Renal pelvis (tissue), 12 donors: ENCODE measurements around the gene CSTF2T. TPM values are rescaled to one million over a fixed set of nuclear protein-coding genes. Genes with fewer than 3 reads are reported as not detected.
A peak's percentile ranks its signal among the peaks of the same experiment; 100 is the strongest.

Experiments
- DNase-seq: peaks from one replicate; pipeline ENCODE4 v3.0.0-alpha.2; 2013
- long read RNA-seq, 16 experiments: transcript quantifications; one replicate each; lab custom pipeline, GENCODE V29; 2026
- polyA plus RNA-seq, 3 donors: library from polyadenylated mRNA; unstranded; fragments of 120-200 nt; gene quantifications; one replicate each; pipeline ENCODE4 v1.2.1, GENCODE V29; 2013; ENCODE audit not compliant: insufficient read length in 3 of 3

Gene CSTF2T
- 10 to 100 TPM; 40.9 to 42.8 (median 42.8) TPM for polyA plus RNA-seq
- long read RNA-seq, donor 1, full-length matches to known transcripts: 49 of 49 reads
- long read RNA-seq, donor 1, partial matches to known transcripts: 0 of 49 reads
- long read RNA-seq, donor 1, other reads (novel, unspliced or antisense): 0 of 49 reads
- long read RNA-seq, donor 2, full-length matches to known transcripts: 55 of 55 reads
- long read RNA-seq, donor 2, partial matches to known transcripts: 0 of 55 reads
- long read RNA-seq, donor 2, other reads (novel, unspliced or antisense): 0 of 55 reads
- long read RNA-seq, donor 3, full-length matches to known transcripts: 57 of 57 reads
- long read RNA-seq, donor 3, partial matches to known transcripts: 0 of 57 reads
- long read RNA-seq, donor 3, other reads (novel, unspliced or antisense): 0 of 57 reads
- long read RNA-seq, donor 4, full-length matches to known transcripts: 41 of 41 reads
- long read RNA-seq, donor 4, partial matches to known transcripts: 0 of 41 reads
- long read RNA-seq, donor 4, other reads (novel, unspliced or antisense): 0 of 41 reads
- long read RNA-seq, donor 5, full-length matches to known transcripts: 24 of 24 reads
- long read RNA-seq, donor 5, partial matches to known transcripts: 0 of 24 reads
- long read RNA-seq, donor 5, other reads (novel, unspliced or antisense): 0 of 24 reads
- long read RNA-seq, donor 6, full-length matches to known transcripts: 43 of 43 reads
- long read RNA-seq, donor 6, partial matches to known transcripts: 0 of 43 reads
- long read RNA-seq, donor 6, other reads (novel, unspliced or antisense): 0 of 43 reads
- long read RNA-seq, donor 7, full-length matches to known transcripts: 66 of 66 reads
- long read RNA-seq, donor 7, partial matches to known transcripts: 0 of 66 reads
- long read RNA-seq, donor 7, other reads (novel, unspliced or antisense): 0 of 66 reads
- long read RNA-seq, donor 8, full-length matches to known transcripts: 22 of 22 reads
- long read RNA-seq, donor 8, partial matches to known transcripts: 0 of 22 reads
- long read RNA-seq, donor 8, other reads (novel, unspliced or antisense): 0 of 22 reads
- long read RNA-seq, donor 9, full-length matches to known transcripts: 70 of 70 reads
- long read RNA-seq, donor 9, partial matches to known transcripts: 0 of 70 reads
- long read RNA-seq, donor 9, other reads (novel, unspliced or antisense): 0 of 70 reads
- long read RNA-seq, donor 10, full-length matches to known transcripts: 41 of 41 reads
- long read RNA-seq, donor 10, partial matches to known transcripts: 0 of 41 reads
- long read RNA-seq, donor 10, other reads (novel, unspliced or antisense): 0 of 41 reads
- long read RNA-seq, donor 11, full-length matches to known transcripts: 38 of 38 reads
- long read RNA-seq, donor 11, partial matches to known transcripts: 0 of 38 reads
- long read RNA-seq, donor 11, other reads (novel, unspliced or antisense): 0 of 38 reads
- long read RNA-seq, donor 12, full-length matches to known transcripts: 54 of 54 reads
- long read RNA-seq, donor 12, partial matches to known transcripts: 0 of 54 reads
- long read RNA-seq, donor 12, other reads (novel, unspliced or antisense): 0 of 54 reads
- long read RNA-seq, donor 13, full-length matches to known transcripts: 42 of 42 reads
- long read RNA-seq, donor 13, partial matches to known transcripts: 0 of 42 reads
- long read RNA-seq, donor 13, other reads (novel, unspliced or antisense): 0 of 42 reads
- long read RNA-seq, donor 14: 0 reads
- long read RNA-seq, donor 15, full-length matches to known transcripts: 53 of 53 reads
- long read RNA-seq, donor 15, partial matches to known transcripts: 0 of 53 reads
- long read RNA-seq, donor 15, other reads (novel, unspliced or antisense): 0 of 53 reads
- long read RNA-seq, donor 16, full-length matches to known transcripts: 72 of 72 reads
- long read RNA-seq, donor 16, partial matches to known transcripts: 0 of 72 reads
- long read RNA-seq, donor 16, other reads (novel, unspliced or antisense): 0 of 72 reads

- peak; percentile 95 for DNase-seq
Observed at GRCh38 chr10:51699475-51700227, at the start of gene CSTF2T. TSS of gene CSTF2T (minus strand) at chr10:51699595. CDS start at chr10:51699549, 46 bp downstream.

- no peak for DNase-seq
Observed at GRCh38 chr10:51748959-51749358, 49.6 kb upstream of the CSTF2T start.

- DNase-seq: no peak
Observed at GRCh38 chr10:51747216-51747615, 47.8 kb upstream of the CSTF2T start.

- DNase-seq: no peak
Observed at GRCh38 chr10:51745397-51745796, 46.0 kb upstream of the CSTF2T start.

- DNase-seq: no peak
Observed at GRCh38 chr10:51744235-51745000, 45.0 kb upstream of the CSTF2T start.

- no peak for DNase-seq
Observed at GRCh38 chr10:51743146-51743545, 43.8 kb upstream of the CSTF2T start.

- no peak for DNase-seq
Observed at GRCh38 chr10:51733057-51733456, 33.7 kb upstream of the CSTF2T start.

- peak; percentile 31 for DNase-seq
Observed at GRCh38 chr10:51729822-51730555, 30.6 kb upstream of the CSTF2T start.

- no peak for DNase-seq
Observed at GRCh38 chr10:51724038-51724437, 24.6 kb upstream of the CSTF2T start.

- no peak for DNase-seq
Observed at GRCh38 chr10:51718804-51719291, 19.5 kb upstream of the CSTF2T start.

GRCh38 chr10:51716981-51717380, 17.6 kb upstream of the CSTF2T start:
- DNase-seq: no peak

GRCh38 chr10:51711519-51711891, 12.1 kb upstream of the CSTF2T start:
- no peak for DNase-seq

GRCh38 chr10:51709324-51709972, 10.1 kb upstream of the CSTF2T start:
- no peak for DNase-seq

- DNase-seq: no peak
Observed at GRCh38 chr10:51708609-51709008, 9.2 kb upstream of the CSTF2T start.

GRCh38 chr10:51707821-51708424, 8.5 kb upstream of the CSTF2T start:
- no peak for DNase-seq

GRCh38 chr10:51707392-51707791, 8.0 kb upstream of the CSTF2T start:
- no peak for DNase-seq

GRCh38 chr10:51706225-51706624, 6.8 kb upstream of the CSTF2T start:
- no peak for DNase-seq
